Tongue (tissue), 2 donors: ENCODE measurements around the gene RSU1. TPM values are rescaled to one million over a fixed set of nuclear protein-coding genes. Genes with fewer than 3 reads are reported as not detected.

Source experiments
- DNase-seq: peaks from one replicate; pipeline ENCODE4 v3.0.0-alpha.2; 2015
- total RNA-seq: library from RNA; depleted of rRNA; stranded (reverse); fragments of >200 nt; gene quantifications from one replicate; pipeline ENCODE4 v1.2.3, GENCODE V29; 2014

The RSU1 gene
- total RNA-seq, 1 donor from 2014 or later, result 75.7 TPM

- no peak for DNase-seq
Observed at GRCh38 chr10:16741540-16741939, 75.7 kb downstream of the RSU1 start.

- DNase-seq, result no peak
Observed at GRCh38 chr10:16737420-16737819, 79.8 kb downstream of the RSU1 start.

GRCh38 chr10:16735671-16736070, 81.6 kb downstream of the RSU1 start:
- DNase-seq, result no peak

- peak; percentile 2 for DNase-seq
Observed at GRCh38 chr10:16732376-16732775, 84.8 kb downstream of the RSU1 start.

GRCh38 chr10:16728266-16728665, 89.0 kb downstream of the RSU1 start:
- no peak for DNase-seq

GRCh38 chr10:16727666-16728065, 89.6 kb downstream of the RSU1 start:
- no peak for DNase-seq

GRCh38 chr10:16724509-16724908, 92.7 kb downstream of the RSU1 start:
- DNase-seq, result no peak

- no peak for DNase-seq
Observed at GRCh38 chr10:16720812-16721211, 96.4 kb downstream of the RSU1 start.

GRCh38 chr10:16717622-16718395, 99.4 kb downstream of the RSU1 start:
- peak; percentile 50 for DNase-seq

- DNase-seq, result no peak
Observed at GRCh38 chr10:16716051-16716450, 101.2 kb downstream of the RSU1 start.

GRCh38 chr10:16713290-16713689, 103.9 kb downstream of the RSU1 start:
- DNase-seq, result no peak

GRCh38 chr10:16712883-16713282, 104.3 kb downstream of the RSU1 start:
- no peak for DNase-seq

GRCh38 chr10:16700331-16700730, 116.9 kb downstream of the RSU1 start:
- no peak for DNase-seq

- no peak for DNase-seq
Observed at GRCh38 chr10:16699435-16700057, 117.7 kb downstream of the RSU1 start.

GRCh38 chr10:16698461-16698860, 118.8 kb downstream of the RSU1 start:
- DNase-seq, result no peak

- DNase-seq, result no peak
Observed at GRCh38 chr10:16690417-16690816, 126.8 kb downstream of the RSU1 start.

- DNase-seq, result no peak
Observed at GRCh38 chr10:16689696-16690095, 127.5 kb downstream of the RSU1 start.

- no peak for DNase-seq
Observed at GRCh38 chr10:16689227-16689626, 128.0 kb downstream of the RSU1 start.

GRCh38 chr10:16686054-16686902, 130.9 kb downstream of the RSU1 start:
- no peak for DNase-seq

- DNase-seq, result no peak
Observed at GRCh38 chr10:16685551-16685950, 131.7 kb downstream of the RSU1 start.

GRCh38 chr10:16681521-16681920, 135.7 kb downstream of the RSU1 start:
- DNase-seq, result no peak

GRCh38 chr10:16679511-16679910, 137.7 kb downstream of the RSU1 start:
- DNase-seq, result no peak

GRCh38 chr10:16675334-16675733, 141.9 kb downstream of the RSU1 start:
- no peak for DNase-seq
